Measurements from ENCODE around the gene OBSCN.

The OBSCN gene

GRCh38 chr1:228362884-228363450, 155.1 kb downstream of the OBSCN start:
- H2AFZ ChIP-seq (ENCODE audit: low read length): no peak overlapping the region
- H3K4me3 ChIP-seq (ENCODE audit: low read length, poor library complexity, severe bottlenecking): no peak overlapping the region
- no peak overlapping the region for H3K4me2 ChIP-seq (ENCODE audit: low read depth, low read length, poor library complexity, severe bottlenecking)
- H3K9me3 ChIP-seq (ENCODE audit: insufficient read depth, low read depth, low read length): no peaks in the 10 kb centered on the region
- H3K4me1 ChIP-seq (ENCODE audit: insufficient read depth, low read length, poor library complexity, severe bottlenecking): no peaks in the 10 kb centered on the region
- H4K20me1 ChIP-seq (ENCODE audit: insufficient read depth, low read length, poor library complexity, severe bottlenecking): no peaks in the 10 kb centered on the region
- H3F3A ChIP-seq (ENCODE audit: low read depth): no peaks in the 10 kb centered on the region
- no peak overlapping the region for H3K9ac ChIP-seq (ENCODE audit: low read depth, low read length, poor library complexity, severe bottlenecking)
- H3K9me2 ChIP-seq (replicated peaks; ENCODE audit: low read depth, low read length): no peaks in the 10 kb centered on the region
- no peaks in the 10 kb centered on the region for H3K27me3 ChIP-seq (ENCODE audit: insufficient read depth, low read length, poor library complexity, severe bottlenecking)
- H3K36me3 ChIP-seq (ENCODE audit: insufficient read depth, low read length): no peaks in the 10 kb centered on the region
- TF ChIP-seq CTCF (conservative IDR thresholded peaks at IDR 0.05; ENCODE audit: low read length): no peak
- TF ChIP-seq EZH2phosphoT487 (IDR thresholded peaks at IDR 0.05; ENCODE audit: borderline replicate concordance): no peak
- no peaks in the 10 kb centered on the region for H3K79me2 ChIP-seq (ENCODE audit: insufficient read depth, low read length)

- Histone ChIP-seq H3K9me2 (replicated peaks; ENCODE audit: low read depth, low read length) (no peaks in the 10 kb centered on the region), H4K20me1 (ENCODE audit: insufficient read depth, low read length, poor library complexity, severe bottlenecking) (no peaks in the 10 kb centered on the region), H3K4me2 (ENCODE audit: low read depth, low read length, poor library complexity, severe bottlenecking) (no peak overlapping the region), H2AFZ (ENCODE audit: low read length) (no peak overlapping the region), H3K4me3 (ENCODE audit: low read length, poor library complexity, severe bottlenecking) (no peak overlapping the region), H3K36me3 (ENCODE audit: insufficient read depth, low read length) (no peaks in the 10 kb centered on the region), H3K79me2 (ENCODE audit: insufficient read depth, low read length) (no peaks in the 10 kb centered on the region), H3K27me3 (ENCODE audit: insufficient read depth, low read length, poor library complexity, severe bottlenecking) (no peaks in the 10 kb centered on the region), H3K9ac (ENCODE audit: low read depth, low read length, poor library complexity, severe bottlenecking) (no peak overlapping the region), H3K4me1 (ENCODE audit: insufficient read depth, low read length, poor library complexity, severe bottlenecking) (no peaks in the 10 kb centered on the region), H3F3A (ENCODE audit: low read depth) (no peaks in the 10 kb centered on the region), H3K9me3 (ENCODE audit: insufficient read depth, low read depth, low read length) (no peaks in the 10 kb centered on the region)
- TF ChIP-seq CTCF (conservative IDR thresholded peaks at IDR 0.05; ENCODE audit: low read length): no peak
- no peak for TF ChIP-seq EZH2phosphoT487 (IDR thresholded peaks at IDR 0.05; ENCODE audit: borderline replicate concordance)
Observed at GRCh38 chr1:228363686-228364067, 155.8 kb downstream of the OBSCN start.

- Histone ChIP-seq H3K4me3 (ENCODE audit: low read length, poor library complexity, severe bottlenecking) (no peak overlapping the region), H3K9me2 (replicated peaks; ENCODE audit: low read depth, low read length) (no peaks in the 10 kb centered on the region), H2AFZ (ENCODE audit: low read length) (no peak overlapping the region), H3K9ac (ENCODE audit: low read depth, low read length, poor library complexity, severe bottlenecking) (no peak overlapping the region), H4K20me1 (ENCODE audit: insufficient read depth, low read length, poor library complexity, severe bottlenecking) (no peaks in the 10 kb centered on the region), H3F3A (ENCODE audit: low read depth) (no peaks in the 10 kb centered on the region), H3K9me3 (ENCODE audit: insufficient read depth, low read depth, low read length) (no peaks in the 10 kb centered on the region), H3K36me3 (ENCODE audit: insufficient read depth, low read length) (no peaks in the 10 kb centered on the region), H3K4me2 (ENCODE audit: low read depth, low read length, poor library complexity, severe bottlenecking) (no peak overlapping the region), H3K27me3 (ENCODE audit: insufficient read depth, low read length, poor library complexity, severe bottlenecking) (no peaks in the 10 kb centered on the region), H3K79me2 (ENCODE audit: insufficient read depth, low read length) (no peaks in the 10 kb centered on the region), H3K4me1 (ENCODE audit: insufficient read depth, low read length, poor library complexity, severe bottlenecking) (no peaks in the 10 kb centered on the region)
- TF ChIP-seq CTCF (conservative IDR thresholded peaks at IDR 0.05; ENCODE audit: low read length) (no peak), EZH2phosphoT487 (IDR thresholded peaks at IDR 0.05; ENCODE audit: borderline replicate concordance) (no peak)
Observed at GRCh38 chr1:228364068-228364705, 156.3 kb downstream of the OBSCN start.
